ENCODE data around the gene CNOT9.
A peak's percentile ranks its signal among the peaks of the same experiment; 100 is the strongest.

The CNOT9 gene

DNA sequence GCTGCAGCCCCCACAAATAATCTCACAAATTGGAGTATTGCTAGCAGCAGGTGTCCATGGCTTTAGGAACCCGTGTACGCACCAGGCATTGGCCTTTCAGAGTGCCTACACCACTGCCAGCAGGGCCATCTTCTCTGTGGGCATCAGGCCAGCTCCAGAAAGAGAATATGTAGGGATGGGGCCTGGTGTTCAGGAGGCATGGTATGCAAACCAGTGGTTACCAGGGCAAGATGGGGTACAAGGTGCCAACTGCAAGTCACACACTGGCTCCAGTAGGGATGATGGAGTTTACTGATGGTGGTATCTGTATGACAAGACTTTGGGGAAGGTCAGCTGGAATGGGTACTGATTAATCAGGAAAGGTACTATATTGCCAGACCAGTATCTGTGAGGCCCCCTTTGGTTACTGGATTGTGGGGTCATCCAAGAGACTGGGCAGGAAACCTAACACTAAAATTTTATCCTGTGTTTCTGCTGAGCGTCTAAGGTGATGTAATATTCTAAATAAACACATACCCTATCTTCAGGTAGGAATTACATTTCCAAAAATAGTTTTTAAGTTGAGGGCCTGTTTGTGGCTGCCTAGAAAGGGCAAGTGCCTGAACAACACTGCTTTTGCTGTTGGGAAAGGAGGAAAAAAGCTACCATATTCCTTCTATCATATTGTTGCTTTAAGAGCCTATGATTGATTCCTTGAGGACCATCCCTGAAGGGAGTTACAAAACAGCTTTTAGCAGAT lies 9.0 kb downstream of the CNOT9 start:
- no peak for DNase-seq (ENCODE audit: low read depth)

DNA sequence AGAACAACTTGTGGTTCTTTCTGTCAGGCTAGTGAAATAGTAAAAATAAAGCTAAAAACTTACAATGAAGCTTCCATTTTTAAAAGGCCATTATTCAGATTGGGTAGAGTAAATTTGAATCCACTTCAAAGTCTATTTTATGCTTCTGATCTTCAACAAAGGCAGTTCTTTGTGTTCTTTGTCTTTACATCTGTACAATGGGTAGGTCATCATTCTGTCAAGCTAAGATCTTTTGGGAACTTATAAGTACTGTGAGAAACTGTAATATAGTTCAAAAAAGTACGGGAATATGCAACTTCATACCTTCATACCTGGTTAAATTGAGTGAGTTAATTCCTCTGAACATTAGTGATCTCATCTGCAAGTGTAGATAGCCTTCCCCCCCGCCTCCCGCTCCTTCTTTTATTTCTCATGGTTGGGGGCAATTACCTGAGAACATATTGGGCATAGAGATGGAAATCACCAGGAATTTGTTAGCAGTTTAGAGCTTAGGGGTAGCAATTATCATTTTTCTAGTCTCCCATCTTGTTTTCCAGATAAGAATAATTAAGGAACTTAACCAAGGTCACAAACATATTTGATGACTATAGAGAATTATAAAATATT lies 9.7 kb downstream of the CNOT9 start:
- no peak for DNase-seq (ENCODE audit: low read depth)

DNA sequence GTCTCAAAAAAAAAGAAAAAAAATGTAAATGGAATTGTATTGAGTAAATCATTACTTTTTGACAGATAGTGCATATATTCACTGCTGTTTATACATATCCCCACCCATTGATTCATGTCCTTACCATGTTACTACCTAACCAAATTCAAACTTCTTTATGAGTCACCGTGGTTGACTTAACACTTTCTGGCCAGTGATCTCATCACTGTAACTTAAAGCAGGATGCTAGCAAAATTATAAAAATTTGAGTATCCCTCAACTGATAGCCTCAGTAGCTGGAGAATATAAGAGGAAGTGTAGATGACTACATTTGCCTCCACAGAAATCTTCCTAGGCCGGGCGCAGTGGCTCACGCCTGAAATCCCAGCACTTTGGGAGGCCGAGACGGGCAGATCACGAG lies 13.4 kb downstream of the CNOT9 start:
- peak; percentile 80 for DNase-seq (ENCODE audit: low read depth)

DNA sequence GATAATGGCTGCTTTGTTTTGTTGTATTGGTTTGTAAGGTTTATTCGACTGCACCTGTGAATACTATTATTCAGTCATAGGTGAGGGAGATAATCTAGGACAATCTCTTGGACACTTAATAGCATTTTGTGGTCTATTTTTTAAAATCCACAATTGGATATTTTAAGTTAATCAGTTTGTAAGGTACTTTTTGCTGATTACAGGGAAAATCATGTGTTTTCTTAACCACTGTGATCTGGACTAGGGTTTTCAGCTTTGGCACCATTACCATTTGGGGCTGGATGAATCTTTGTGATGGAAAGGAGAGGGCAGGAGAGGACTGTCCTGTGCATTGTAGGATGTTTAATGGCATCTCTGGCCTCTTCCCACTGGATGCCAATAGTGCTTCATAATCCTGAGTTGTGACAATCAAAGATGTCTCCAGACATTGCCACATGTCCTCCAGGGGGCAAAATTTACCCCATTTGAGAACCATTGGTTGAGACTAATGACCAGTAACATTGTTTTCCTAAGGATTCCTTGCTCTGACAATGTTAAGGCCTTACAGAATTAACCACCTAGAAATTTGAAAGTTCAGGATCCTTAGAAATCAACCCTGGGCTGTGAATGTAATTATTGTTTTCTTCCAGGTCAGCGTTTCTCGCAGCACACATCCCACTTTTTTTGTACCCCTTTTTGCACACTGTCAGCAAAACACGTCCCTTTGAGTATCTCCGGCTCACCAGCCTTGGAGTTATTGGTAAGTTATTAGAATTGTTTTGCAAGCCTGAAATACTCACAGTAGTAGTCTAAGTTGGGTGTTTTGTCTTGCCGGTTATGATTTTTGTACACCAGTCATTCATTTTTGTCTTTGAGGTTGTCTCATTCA lies 15.6 kb downstream of the CNOT9 start:
- DNase-seq (ENCODE audit: low read depth) = no peak

DNA sequence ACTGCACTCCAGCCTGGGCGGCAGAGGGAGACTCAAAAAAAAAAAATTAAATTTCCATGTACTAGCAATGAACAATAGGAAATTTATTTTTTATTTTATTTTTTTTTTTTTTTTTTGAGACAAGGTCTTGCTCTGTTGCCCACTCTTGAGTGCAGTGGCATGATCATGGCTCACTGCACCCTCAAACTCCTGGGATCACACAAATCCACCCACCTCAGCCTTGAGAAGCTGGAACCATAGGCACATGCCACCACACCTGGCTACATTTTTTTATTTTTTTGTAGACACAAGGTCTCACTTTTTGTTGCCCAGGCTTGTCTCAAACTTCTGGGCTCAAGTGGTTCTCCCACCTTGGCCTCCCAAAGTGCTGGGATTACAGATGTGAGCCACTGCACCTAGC lies 16.9 kb downstream of the CNOT9 start:
- no peak for DNase-seq (ENCODE audit: low read depth)

DNA sequence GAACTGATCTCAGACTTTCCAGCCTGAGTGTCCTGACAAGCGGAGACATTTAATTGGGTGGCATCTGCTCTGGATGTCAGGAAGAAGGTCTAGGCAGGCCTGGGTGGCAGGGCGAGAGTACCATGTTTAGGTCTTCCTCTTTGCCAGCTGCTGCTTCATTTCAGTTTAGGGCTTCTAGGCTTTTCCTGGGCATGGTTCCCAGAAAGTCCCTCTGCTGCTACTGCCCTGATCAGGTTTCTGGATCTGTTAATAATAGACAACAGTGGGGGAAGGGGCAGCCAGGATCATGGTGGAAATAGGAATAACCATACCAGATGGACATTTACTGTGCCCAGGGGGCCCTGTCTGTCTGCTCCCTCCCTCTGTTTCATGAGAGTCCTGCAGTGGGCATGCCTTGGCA lies 36.8 kb downstream of the CNOT9 start:
- DNase-seq (ENCODE audit: low read depth) = peak; percentile 61

DNA sequence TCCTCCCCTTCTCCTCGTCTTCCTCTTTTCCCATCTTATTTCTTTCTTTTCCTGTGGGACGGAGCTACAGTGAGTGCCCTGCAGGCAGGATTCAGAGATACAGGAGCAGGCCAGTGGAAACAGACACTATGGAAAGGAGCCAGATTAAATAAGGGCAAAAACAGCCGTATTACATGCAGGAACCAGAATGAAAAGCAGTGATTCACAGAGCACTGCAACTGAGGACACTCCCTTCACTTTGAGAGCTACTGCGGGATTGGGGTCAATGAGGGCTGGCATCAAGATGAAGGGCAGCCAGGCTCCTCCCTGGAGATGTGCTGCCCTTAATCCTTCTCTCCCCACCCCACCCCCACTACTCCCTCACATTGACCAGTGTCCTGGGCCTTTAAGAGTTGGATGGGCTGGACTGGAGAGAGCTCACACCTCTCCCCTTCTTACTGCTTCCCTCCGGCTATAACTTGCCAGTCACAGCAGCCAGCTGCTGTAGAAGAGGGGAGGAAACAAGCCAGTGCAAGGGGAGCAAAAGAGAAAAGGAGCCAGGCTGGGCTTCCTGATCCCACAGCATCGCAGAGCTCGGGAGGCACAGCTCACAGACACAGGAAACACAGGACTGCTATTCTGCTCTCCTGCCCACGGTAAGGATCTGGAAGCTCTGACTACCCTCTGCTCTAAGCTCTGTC lies 38.9 kb downstream of the CNOT9 start, which contains the start of gene PLCD4:
Gene PLCD4, plus strand, starts transcription at position 464 of the 680 bp plus-strand sequence. CDS start 7,841 bp downstream, outside the sequence.
- peak; percentile 88 for DNase-seq (ENCODE audit: low read depth)

DNA sequence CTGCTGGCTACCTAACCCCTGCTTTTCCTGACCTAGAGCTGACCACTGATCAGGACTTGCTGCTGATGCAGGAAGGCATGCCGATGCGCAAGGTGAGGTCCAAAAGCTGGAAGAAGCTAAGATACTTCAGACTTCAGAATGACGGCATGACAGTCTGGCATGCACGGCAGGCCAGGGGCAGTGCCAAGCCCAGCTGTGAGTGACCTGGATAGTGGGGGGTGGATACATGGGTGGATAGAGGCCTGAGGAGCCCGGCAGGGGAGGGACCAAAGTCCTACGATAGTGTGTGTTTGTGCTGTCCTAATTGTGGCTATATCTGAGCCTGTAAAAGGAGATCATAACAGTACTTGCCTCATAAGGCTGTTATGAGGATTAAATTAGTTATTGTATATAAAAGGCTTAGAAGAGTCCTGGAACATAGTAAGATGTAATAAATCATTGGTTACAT lies 47.3 kb downstream of the CNOT9 start:
- no peak for DNase-seq (ENCODE audit: low read depth)

DNA sequence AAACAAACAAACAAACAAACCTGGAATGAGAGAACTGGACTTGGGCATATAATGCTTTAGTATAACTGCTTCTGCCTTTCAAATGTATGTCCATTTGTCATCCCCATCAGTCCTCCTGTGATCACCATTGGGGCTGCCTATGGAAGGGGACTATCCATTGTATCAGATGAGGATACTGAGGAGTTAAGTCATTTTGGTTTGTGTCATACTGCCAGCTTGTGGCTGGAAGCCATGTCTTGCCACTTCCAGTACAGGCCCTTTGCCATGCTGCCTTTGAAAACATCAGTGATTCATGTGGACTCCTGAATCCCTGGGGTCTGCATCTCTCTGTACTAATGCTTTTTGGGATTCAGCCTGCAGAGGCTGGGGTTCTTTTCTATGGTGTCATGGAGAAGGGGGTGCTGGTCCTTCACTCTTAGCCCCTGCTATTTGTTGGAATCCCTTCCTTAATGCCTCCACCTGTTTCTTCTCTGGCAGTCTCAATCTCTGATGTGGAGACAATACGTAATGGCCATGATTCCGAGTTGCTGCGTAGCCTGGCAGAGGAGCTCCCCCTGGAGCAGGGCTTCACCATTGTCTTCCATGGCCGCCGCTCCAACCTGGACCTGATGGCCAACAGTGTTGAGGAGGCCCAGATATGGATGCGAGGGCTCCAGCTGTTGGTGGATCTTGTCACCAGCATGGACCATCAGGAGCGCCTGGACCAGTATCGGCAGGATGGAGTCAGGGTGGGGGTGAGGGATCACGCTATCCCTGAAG lies 49.6 kb downstream of the CNOT9 start:
- DNase-seq (ENCODE audit: low read depth) = no peak

DNA sequence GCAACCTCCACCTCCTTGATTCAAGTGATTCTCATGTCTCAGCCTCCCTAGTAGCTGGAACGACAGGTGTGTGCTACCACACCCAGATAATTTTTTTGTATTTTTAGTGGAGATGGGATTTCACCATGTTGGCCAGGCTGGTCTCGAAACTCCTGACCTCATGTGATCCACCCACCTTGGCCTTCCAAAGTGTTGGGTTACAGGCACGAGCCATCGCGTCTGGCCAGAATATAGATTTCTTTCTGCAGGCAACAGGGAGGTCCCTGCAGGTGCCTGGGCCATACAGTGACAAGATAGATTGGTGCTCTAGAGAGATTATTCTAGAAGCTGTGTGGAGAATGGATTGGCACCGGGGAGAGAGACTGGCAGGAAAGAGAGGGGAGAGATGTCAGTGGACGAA lies 52.4 kb downstream of the CNOT9 start:
- no peak for DNase-seq (ENCODE audit: low read depth)

DNA sequence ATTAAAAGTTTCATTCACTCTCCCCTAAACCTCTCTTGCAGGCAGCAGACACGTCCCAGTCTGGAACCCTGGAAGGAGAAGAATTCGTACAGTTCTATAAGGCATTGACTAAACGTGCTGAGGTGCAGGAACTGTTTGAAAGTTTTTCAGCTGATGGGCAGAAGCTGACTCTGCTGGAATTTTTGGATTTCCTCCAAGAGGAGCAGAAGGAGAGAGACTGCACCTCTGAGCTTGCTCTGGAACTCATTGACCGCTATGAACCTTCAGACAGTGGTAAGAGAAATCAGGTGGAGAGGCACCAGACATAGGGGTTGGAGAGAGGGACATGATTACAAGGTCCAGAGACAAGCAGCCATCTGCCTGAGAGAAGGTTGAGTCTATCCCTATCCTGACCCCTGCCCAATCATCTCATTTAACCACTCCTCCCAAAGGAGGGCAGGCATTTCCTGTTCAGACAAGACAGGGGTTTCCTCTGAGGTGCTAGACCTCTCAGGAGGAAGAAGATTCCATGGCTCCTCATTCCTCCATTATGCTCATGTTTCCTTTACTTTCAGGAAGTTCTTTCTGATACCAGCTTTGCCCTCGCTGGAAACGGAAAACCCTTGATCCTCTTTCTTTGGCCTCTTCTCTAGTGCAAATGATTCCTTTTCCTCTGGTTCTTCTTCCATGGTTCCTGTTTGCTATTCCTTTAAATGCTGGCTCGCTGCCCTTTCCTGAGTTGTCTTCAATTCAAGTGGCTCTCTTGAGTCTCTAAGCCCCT lies 54.1 kb downstream of the CNOT9 start:
- no peak for DNase-seq (ENCODE audit: low read depth)

DNA sequence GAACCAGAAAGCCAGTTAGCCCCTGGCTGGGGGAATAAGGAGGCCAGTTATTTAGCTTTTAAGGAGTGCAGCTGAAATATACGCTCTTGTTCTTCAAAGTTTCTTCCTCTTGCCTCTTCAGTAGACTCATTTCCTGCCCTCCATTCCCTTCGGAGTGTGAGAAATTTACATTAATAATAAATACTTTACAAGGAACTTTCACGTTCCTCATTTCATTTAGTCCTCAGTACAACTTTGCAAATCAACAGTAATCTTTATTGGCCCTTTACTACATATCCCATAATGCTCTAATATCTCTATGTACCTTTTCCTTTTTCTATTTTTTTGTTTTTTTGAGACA lies 54.7 kb downstream of the CNOT9 start:
- DNase-seq (ENCODE audit: low read depth) = no peak

DNA sequence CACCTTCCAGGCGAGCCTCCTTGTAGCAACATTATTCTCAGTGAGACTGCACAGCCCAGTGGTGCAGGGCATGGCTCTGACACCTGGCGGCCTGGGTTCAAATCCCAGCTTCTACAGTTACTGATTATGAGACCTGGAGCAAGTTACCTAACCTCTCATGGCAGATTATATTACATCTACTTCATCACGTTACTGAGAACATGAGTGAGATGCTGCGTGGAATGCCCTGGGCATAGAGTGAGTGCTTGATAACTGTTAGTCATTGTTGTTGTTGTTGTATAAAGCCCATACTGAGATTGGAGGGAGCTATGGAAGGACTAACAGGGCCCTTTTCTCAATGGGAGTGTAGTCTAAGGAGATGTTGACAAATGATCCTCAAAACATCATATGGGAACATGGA lies 57.7 kb downstream of the CNOT9 start:
- no peak for DNase-seq (ENCODE audit: low read depth)

DNA sequence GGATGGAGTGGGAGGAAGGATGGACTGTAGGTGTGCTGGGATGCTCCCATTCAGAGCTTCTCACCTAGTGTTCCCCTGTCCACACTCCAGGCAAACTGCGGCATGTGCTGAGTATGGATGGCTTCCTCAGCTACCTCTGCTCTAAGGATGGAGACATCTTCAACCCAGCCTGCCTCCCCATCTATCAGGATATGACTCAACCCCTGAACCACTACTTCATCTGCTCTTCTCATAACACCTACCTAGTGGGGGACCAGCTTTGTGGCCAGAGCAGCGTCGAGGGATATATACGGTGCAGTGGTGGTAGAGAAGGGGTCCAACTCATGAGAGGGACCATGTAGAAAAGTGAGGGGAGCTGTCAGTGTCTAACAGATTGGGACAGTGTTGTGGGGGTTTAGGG lies 59.3 kb downstream of the CNOT9 start:
- no peak for DNase-seq (ENCODE audit: low read depth)

DNA sequence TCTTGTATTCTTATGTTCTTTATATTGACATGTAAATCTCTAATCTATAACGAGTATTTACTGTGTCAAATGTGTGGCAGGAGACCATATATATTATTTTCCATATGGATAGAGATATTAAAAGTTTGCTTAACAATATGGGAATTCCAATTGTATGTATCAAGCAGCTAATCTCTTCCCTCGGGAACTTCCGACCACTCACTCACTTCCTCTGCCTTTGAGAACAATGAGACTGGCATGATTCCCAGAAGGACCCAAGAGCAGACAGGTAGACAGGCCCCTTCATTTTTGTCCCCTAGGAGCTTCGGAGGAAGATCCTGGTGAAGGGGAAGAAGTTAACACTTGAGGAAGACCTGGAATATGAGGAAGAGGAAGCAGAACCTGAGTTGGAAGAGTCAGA lies 63.2 kb downstream of the CNOT9 start:
- peak; percentile 33 for DNase-seq (ENCODE audit: low read depth)

DNA sequence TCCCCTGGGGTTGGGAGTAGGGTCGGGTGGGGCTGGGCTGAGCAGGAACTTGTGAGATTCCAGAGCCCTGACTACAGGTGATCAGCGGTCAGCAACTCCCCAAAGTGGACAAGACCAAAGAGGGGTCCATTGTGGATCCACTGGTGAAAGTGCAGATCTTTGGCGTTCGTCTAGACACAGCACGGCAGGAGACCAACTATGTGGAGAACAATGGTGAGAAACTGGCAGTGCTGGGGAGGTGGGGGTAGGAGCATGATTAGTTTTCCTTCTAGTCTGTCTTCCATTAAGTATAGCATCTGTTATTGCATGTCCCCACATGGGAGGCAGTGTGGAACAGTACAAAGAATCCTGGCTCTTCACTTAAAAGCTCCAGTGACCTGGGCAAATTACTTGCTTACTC lies 67.1 kb downstream of the CNOT9 start:
- no peak for DNase-seq (ENCODE audit: low read depth)

DNA sequence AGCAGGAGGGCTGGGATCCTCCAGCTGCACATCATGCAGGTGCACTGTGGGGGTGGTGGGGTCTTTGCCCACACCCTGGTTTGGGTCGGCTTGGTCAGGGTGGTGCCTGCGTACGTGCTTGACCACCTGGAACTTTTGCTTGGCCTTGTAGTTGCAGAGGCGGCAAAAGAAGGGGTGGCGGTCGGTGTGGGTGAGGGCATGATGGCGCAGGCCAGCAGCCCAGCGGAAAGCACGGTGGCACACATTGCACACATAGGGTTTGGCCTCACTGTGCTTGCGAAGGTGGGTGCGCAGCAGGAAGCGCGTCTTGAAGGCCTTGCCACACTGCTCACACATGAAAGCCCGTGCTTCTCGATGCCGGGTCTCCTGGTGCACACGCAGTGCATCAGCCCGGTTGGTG lies 69.7 kb downstream of the CNOT9 start:
- DNase-seq (ENCODE audit: low read depth) = no peak

DNA sequence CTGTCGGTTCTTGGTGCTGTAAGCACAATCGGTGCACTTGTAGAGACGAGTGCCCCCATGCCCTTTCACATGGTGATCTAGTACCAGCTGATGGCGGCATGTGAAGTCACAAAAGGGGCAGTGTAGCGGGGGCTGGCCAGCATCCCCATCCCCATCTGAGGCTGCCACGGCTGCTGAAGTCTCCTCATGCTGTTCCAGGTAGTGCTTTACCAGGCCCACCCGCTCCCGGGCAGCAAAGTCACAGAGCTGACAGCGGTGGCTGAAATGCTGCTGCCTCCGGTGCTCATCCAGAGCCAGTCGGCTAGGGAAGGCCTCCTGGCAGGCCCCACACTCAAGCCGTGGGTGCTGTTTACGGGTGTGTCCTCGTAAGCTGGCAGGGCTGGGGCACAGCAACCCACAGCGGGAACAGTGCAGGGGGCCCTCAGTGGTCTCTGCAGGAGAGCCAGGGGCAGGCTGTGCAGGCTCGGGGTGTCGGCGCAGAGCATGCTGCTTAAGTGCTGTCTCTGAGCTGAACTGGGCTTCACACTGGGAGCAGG lies 73.5 kb downstream of the CNOT9 start:
- DNase-seq (ENCODE audit: low read depth) = no peak

DNA sequence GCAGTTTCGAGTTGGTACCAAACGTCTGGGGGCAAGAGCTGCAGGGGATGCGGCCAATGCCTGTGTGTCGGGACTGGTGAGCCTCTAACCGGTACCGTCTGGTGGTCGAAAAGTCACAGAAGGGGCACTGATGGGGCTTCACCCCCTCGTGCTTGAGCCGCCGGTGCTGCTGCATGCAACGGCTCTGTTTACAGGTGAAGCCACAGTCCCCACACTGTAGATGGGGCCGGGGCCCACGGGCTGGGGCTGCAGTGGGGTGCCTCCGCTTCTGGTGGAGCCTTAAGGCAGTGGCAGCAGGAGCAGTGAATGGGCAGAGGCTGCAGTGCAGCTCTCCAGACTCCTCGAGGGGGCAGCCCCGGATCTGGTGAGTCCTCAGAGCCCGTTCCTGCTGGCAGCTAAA lies 74.1 kb downstream of the CNOT9 start:
- no peak for DNase-seq (ENCODE audit: low read depth)

DNA sequence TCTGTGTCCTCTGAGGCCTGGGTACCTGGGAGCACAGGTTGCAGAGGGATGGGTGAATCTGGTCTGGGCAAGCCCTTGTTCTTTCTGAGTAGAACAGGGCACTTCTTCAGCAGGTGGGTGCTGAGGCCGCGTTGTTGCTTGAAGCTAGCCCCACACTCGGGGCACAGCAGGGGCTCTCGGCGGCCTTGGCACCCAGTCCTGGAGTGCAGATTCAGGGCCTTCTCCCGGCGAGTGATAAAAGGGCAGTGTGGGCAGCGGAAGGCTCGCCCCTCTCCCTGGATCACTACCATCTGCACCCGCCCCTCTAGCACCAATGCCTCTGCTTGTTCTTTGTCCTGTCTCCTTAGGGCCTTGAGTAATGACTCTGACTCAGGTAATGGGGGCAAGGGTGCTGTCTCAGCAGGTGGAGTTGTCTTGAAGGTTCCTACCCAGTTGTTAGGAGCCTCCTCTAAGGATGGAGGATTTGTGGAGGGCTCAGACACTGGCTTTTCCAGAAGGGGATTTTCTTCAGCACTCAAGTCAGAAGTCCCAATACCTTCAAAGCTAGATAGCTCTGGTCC lies 75.2 kb downstream of the CNOT9 start:
- DNase-seq (ENCODE audit: low read depth) = no peak

Measured in iris pigment epithelial cell (primary cell).